HG03103 (cell line): ENCODE results near the gene ARL14EPL.
"Not testable (repeated sequence)": the region's sequence is repeated elsewhere in the genome, so short reads cannot be mapped to it uniquely, and the experiment has no call there.

Source experiments
- ATAC-seq: cut with Tn5 transposase; IDR thresholded peaks from one replicate; pipeline ENCODE4 v1.9.1; 2021; ENCODE audit warnings: low read depth; ENCODE audit not compliant: unreplicated experiment

ARL14EPL gene

DNA sequence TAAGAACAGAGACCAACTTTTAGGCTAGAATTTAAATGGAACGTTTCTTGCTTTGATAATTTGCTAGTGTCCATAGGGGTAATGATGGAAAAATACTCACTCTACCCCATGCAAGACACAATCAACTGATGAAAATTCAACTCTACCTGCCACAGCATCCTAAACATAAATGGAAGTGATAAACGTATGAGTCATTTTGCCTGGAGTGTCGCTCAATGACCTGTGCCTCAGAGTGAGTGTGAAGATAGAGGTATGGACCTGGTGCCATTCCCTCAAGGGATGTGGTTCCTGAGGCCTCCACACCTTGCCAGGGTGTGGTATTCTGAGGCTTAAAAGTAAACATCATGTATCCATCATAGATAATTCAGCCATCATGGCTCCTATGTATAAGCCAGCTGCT, 14.0 kb downstream of the ARL14EPL start:
- no peak for ATAC-seq

DNA sequence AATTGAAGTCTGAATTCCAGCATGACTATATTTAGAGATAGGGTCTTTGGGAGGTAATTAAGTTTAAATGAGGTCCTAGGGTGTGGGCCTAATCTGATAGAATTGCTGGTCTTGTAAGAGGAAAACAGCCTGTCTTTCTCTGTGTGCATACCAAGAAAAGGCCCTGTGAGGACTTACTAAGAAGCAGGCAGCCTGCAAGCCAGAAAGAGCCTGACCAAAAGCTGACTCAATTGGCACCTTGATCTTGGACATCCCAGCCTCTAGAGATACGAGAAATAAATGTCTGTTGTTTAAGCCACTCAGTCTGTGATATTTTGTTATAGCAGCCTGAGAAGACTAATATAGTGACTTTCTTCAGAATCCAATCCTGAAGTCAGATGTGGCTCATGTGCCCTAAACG, 14.6 kb downstream of the ARL14EPL start:
- ATAC-seq, result no peak

DNA sequence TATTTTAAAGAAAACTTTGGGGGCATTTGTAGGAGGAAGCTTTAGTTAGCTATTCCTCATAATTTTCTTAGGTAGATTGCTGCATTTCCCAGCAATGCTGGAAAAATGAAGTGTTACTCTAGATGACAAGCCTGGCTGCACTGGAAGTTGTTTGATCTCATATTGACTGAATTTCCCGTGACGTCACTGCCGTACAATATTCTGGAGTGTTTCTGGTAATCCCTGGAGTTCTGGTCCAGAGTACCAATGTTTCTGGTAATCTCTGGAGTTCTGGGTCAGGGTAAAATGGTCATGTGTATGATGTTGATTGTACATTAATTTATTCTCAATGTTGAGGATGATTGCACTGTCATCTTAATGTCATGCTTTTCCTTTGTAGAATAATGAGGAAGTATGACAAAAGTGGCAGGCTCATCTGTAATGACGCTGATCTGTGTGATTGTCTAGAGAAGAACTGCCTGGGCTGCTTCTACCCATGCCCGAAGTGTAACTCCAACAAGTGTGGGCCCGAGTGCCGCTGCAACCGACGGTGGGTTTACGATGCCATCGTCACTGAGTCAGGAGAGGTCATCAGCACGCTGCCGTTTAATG, 26.2 kb downstream of the ARL14EPL start:
- ATAC-seq, result no peak

DNA sequence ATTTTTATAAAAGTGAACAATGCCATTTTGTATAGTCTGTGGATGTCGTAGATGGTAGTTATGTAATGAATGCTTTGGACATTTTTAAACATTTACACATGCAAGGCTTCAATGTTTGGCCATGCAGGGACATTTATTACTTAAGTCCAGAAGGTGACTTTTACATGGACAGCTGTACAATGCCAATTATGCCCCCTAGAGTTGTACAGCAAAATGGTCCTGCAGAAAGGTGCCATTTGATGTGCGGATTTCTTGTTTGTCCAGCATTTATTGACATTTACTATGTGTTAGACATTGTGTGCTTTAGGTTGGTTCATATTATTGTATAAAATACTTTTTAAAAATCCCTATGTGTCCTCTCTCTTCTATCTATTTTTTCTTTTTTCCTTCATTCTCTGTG, 30.1 kb downstream of the ARL14EPL start:
- no peak for ATAC-seq

DNA sequence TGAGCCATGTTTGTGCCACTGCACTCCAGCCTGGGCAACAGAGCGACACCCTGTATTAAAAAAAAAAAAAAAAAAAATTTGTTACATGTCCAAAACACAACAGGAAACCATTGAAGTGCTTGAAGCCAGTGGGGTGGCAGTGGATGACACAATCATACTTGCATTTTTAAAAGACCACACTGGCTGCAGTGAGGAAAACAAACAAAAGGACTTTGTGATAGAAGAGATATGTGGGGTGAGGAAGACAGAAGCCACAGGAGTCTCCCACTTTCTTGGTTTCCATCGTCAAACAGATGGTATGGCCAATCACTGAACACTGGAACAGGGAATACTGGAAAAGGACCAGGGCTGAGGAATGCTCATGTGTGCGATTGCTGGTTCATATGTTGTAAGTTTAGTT, 31.7 kb downstream of the ARL14EPL start:
- no peak for ATAC-seq

DNA sequence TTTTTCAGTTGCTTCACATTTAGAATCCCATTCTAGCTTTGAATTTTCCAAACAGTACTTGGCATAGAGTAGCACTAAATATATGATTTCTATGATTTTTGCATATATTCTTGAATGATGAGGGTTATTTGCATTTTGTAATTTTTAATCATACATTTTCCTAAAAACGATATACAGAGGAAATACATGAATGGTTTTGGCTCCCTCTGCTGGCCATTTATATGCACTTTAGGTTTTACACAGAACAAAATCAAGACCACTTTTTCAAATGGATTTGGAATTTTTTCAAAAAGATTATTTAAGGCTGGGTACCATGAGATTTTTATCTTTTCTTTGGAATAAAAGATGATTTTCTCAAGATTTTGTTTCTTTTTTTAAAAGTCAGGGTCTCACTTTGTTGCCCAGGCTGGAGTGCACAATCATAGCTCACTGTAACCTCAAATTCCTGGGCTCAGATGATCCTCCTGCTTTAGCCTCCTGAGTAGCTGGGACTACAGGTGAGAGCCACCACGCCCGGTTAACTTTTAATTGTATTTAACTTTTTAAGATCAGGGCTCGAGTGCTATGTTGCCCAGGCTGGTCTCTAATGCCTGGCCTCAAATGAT, 35.9 kb downstream of the ARL14EPL start:
- ATAC-seq, result no peak

DNA sequence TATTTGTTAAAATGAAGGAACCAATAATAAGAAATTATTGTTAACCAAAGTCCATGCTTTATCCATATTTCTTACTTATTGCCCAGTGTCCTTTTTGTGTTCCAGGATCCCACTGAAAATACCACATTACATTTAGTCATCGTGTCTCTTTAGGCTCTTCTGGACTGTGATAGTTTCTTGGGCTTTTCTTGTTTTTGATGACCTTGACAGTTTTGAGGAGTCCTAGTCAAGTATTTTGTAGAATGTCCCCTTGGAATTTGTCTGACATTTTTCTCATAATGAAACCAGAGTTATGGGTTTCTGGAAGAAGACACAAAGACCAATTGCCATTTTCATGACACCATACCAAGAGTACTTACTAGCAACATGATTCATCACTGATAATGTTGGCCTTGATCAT, 38.9 kb downstream of the ARL14EPL start:
- no peak for ATAC-seq

DNA sequence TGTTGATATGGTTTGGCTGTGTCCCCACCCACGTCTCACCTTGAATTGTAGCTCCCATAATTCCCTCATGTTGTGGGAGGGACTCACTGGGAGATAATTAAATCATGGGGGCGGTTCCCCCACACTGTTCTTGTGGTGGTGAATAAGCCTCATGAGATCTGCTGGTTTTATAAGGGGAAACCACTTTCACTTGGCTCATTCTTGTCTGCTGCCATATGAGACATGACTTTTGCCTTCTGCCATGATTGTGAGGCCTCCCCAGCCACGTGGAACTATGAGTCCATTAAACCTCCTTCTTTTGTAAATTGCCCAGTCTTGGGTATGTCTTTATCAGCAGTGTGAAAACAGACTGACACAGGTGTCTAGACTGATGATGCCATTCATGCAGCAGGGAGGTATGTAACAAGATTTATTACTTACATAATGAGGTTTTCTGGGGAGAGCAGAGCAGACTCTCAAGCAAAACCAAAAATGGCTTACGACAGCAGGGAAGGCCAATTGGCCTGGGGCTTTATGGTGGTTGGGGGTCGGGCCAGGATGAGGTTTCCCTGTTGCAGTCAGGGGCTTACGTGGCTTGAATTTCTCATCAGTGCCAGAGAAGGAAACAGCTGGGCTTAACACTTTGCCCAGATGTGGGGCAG, 43.0 kb downstream of the ARL14EPL start:
- ATAC-seq, result no peak

DNA sequence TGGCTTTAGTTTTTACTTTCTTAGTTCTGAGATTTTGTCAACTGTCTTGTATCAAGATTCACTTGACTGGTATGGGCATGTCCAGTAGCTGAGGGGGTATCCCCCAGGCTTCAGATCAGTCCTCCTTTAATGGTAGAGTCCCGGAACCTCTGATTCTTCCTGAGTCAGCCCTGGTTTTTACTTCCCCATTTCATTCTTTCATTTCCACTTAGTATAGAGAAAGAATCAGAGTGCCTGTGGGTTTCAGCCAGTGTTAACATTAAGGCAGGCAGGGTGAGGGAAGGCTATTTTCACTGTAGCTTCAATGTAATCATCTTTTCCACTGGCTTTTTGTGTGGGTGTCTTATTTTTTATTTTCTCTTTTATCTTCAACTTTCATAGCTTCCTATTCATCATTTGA, 44.2 kb downstream of the ARL14EPL start:
- peak; percentile 100 for ATAC-seq

DNA sequence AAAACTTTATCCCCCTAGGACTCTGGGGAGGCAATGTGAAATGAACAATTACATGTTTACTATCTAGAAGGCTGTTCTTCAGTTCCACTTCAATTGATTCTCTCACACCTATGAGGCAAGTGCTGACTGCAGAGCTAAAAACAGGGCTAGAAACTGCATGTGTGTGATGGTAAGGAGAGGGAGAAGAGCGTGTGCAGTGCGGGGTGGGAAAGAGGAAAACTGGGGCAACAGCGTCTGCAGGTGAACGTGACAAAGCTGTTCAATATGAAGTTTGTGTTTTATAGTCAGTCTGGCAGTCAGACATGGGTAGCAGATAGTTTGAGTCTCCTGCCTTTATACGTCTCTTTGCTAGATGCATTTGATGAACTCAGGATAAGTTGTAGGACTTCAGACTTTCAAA, 45.9 kb downstream of the ARL14EPL start:
- no peak for ATAC-seq

DNA sequence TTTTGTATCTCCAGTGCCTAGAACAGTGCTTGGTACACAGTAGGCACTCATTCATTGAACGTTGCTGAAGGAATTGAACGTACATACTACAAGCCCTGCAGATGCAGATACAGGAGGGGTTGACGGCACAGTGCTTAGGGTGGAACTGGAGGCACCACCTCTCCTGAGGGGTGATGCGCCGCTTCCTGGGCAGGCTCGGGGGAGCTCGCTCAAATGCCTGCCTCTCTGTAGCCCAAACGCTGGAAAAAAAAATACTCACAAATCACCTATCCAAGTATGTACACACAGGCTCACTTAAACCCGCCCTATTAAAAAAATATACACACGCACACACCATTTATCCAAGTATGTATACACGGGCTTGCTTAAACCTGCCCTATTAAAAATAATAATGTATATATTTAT, 52.0 kb downstream of the ARL14EPL start:
- peak; percentile 28 for ATAC-seq

DNA sequence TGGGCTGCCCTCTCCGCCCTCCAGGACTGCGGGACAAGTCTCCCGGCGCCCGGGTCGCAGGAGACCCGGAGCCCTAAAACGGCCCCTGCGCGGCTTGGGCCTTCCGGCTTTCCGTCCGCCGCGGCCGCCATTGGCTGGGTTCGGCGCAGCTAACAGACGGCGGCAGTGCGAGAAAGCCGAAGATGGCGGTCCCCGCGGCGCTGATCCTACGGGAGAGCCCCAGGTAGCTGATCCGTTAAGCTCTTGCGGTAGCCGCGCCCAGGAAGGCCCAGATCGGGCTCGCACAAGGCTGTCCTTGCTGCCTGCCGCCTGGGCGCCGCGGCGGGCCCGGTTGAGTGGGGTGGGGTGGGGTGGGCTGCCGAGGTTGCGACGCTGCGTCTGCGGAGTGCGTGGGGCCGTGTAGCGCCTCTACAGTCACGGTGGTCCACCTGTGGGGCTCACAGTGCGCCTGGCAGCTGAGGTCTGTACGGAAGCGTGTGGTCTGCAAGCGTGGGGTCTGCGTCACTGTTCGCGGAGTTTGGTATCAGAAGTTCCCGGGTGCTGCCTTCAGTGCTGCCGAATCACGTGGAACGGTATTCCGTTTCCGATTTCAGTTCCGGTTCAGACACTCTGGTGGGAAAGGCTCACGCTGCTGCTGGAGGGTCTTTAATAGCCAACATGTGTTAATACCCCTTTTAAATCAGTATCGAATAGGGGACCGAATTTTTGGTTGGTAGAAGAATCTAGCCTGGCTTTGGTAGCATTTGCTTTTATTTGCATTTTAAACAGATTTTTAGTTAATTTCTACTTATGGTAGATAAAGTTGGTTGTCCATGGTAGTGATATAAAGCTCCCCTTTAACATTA, 52.8 kb downstream of the ARL14EPL start, which contains the start of gene COMMD10:
Gene COMMD10, plus strand, starts transcription at position 155 of the 845 bp plus-strand sequence.
- ATAC-seq, result peak; percentile 87

DNA sequence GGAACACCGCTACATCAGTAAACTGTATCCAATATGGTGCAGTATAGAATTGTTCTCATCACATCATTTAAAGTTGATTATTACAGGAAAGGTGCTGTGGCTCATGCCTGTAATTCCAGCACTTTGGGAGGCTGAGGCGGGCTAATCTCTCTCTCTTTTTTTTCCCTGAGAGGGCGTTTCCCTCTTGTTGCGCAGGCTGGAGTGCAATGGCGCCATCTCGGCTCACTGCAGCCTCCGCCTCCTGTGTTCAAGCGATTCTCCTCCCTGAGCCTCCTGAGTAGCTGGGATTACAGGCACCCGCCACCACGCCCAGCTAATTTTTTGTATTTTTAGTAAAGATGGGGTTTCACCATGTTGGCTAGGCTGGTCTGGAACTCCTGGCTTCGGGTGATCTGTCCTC, 54.0 kb downstream of the ARL14EPL start:
- not testable (repeated sequence) for ATAC-seq

DNA sequence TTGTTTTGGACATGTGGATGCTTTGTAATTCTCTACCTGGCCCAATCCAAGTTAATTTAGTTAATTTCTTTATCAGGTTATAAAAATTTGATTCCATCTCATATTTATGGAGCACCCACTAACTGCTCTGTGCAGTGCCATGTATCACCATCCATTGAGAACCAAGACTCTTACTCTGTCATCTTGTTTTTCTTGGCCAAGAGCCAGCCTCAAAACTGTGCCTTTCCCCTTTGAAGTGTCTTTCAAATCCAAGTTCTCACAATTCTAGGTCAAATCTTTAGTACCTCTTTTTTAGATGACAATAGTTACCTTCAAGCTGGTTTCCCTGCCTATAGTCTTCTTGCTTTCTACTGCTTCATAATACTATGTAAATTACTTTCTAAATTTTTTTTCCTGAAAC, 55.8 kb downstream of the ARL14EPL start:
- no peak for ATAC-seq

DNA sequence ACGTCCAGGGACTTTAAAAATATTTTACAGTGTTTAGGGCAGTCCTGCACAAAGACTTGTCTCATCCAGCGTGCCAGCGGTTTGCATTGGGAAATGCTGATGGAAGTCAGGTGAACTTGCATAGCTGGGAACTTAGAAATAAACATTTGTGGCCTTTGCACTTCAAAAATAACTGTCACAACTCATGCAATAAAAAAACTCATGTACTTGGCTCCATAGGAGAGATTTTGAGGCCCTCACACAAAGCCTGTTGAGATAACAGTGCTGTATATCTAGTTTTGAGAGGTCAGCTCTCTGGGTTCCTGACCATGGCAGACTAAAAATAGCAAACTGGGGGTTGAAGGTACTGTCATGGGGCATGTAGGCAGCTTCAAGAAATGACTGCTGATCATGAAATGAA, 58.0 kb downstream of the ARL14EPL start:
- no peak for ATAC-seq

DNA sequence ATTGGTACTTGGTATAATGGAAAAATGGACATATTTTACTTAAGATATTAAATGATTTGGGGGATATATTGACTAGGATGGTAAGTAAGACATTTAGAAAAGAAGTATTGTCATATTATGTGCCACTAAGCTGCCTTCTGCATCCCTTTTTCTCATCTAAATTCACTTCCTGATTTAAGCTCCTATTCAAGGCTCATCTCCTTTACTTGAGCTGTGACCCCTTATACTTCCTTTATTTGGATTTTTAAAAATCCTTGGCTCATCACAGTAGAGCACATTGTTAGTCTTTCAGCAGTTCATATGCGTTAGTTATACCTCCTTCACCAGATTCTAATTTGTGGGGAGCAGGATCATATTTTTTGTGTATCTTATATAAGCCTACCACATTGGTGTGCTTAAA, 59.1 kb downstream of the ARL14EPL start:
- no peak for ATAC-seq

DNA sequence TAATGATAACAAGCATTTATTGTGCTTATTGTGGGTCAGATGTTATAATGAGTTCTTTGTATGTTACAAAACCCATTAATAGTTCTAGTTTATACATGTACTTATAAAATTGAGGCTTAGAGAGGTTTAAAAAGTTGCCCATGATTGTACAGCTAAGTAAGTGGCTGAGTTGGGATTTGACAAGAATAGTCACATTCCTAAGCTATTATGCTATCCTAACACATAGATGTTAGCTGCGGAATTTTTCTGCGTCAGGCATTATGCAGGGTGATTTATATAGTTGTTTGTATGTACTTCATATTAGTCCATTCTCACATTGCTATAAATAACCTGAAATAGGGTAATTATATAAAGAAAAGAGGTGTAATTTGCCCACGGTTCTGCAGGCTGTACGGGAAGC, 65.0 kb downstream of the ARL14EPL start:
- ATAC-seq, result no peak

DNA sequence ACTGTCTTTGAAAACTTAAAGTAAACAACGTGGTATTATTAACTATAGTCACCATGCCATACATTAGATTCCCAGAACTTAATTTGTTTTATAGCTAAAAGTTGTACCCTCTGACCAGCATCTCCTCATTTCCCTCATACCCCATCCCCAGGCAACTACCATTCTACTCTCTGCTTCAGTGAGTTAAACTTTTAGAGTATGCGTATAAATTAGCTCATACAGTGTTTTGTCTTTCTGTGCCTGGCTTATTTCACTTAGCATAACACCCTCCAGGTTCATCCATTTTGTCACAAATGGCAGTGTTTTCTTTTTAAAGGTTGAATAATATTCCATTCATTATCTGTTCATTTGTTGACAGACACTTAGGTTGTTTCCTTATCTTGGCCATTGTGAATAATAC, 66.7 kb downstream of the ARL14EPL start:
- ATAC-seq, result no peak

DNA sequence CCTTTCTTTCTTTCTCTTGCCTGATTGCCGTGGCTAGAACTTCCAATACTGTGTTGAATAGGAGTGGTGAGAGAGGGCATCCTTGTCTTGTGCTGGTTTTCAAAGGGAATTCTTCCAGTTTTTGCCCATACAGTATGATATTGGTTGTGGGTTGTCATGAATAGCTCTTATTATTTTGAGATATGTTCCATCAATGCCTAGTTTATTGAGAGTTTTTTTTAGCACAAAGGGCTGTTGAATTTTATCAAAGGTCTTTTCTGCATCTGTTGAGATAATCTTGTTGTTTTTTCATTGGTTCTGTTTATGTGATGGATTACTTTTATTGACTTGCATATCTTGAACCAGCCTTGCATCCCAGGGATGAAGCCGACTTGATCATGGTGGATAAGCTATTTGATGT, 72.7 kb downstream of the ARL14EPL start:
- not testable (repeated sequence) for ATAC-seq
